Measurements from ENCODE around the gene MAML2. TPM values are rescaled to one million over a fixed set of nuclear protein-coding genes. Genes with fewer than 3 reads are reported as not detected.

The MAML2 gene
- total and polyA plus RNA-seq, 2 experiments from 2014 or later, result 2.0 to 7.1 TPM

GRCh38 chr11:96337541-96338431, 5.2 kb downstream of the MAML2 start:
- Mint-ChIP-seq H3K9me3 (no peaks in the 10 kb centered on the region), H3K27me3 (ENCODE audit: insufficient read depth, low read depth, poor library complexity) (peaks cover 6% of the 10 kb centered on the region), H3K4me3 (no peak overlapping the region), H3K27ac (no peak overlapping the region), H3K36me3 (ENCODE audit: low read depth) (no peaks in the 10 kb centered on the region), H3K4me1 (peaks cover 78% of the 10 kb centered on the region)
- H3K27me3 ChIP-seq (ENCODE audit: insufficient read depth), result peaks cover 8% of the 10 kb centered on the region; the same call in 1 of the 2 replicates
- no peak overlapping the region for H2AFZ ChIP-seq
- DNase-seq (ENCODE audit: low spot score), result no peak
- H3K4me3 ChIP-seq, result no peak overlapping the region
- H3F3A ChIP-seq (replicated peaks; ENCODE audit: low read depth), result 0 out of 2 replicates have a peak, but pooled peaks cover 5% of the 10 kb centered on the region
- no peaks in the 10 kb centered on the region for H4K20me1 ChIP-seq (replicated peaks; ENCODE audit: insufficient read depth)
- 0 out of 3 replicates have a peak, but pooled peaks have one; percentile 5 for ATAC-seq
- peaks cover 79% of the 10 kb centered on the region for H3K4me1 ChIP-seq (ENCODE audit: insufficient read depth)
- no peaks in the 10 kb centered on the region for H3K9me2 ChIP-seq (ENCODE audit: insufficient read depth)
- 0 out of 2 replicates have a peak overlapping the region, but pooled peaks have one; percentile 18 for H3K27ac ChIP-seq (ENCODE audit: low read depth)
- TF ChIP-seq ZNF114 (CRISPR knock-in tag; IDR thresholded peaks at IDR 0.05), result no peak
- no peak for TF ChIP-seq CREB1 (CRISPR knock-in tag; IDR thresholded peaks at IDR 0.05; ENCODE audit: low read depth)
- no peak for TF ChIP-seq EZH2phosphoT487 (IDR thresholded peaks at IDR 0.05; ENCODE audit: unreplicated experiment)
- TF ChIP-seq JUNB (IDR thresholded peaks at IDR 0.05; ENCODE audit: unreplicated experiment), result no peak
- no peak for TF ChIP-seq POLR2AphosphoS5 (IDR thresholded peaks at IDR 0.05; ENCODE audit: low read depth)
- TF ChIP-seq STAT1 (IDR thresholded peaks at IDR 0.05; ENCODE audit: unreplicated experiment), result no peak
- TF ChIP-seq ETS1 (IDR thresholded peaks at IDR 0.05), result no peak
- no peak for TF ChIP-seq ZNF462 (CRISPR knock-in tag; IDR thresholded peaks at IDR 0.05)
- no peak for TF ChIP-seq ZNF331 (CRISPR knock-in tag; IDR thresholded peaks at IDR 0.05; ENCODE audit: low read depth)
- TF ChIP-seq, protein P1, sequence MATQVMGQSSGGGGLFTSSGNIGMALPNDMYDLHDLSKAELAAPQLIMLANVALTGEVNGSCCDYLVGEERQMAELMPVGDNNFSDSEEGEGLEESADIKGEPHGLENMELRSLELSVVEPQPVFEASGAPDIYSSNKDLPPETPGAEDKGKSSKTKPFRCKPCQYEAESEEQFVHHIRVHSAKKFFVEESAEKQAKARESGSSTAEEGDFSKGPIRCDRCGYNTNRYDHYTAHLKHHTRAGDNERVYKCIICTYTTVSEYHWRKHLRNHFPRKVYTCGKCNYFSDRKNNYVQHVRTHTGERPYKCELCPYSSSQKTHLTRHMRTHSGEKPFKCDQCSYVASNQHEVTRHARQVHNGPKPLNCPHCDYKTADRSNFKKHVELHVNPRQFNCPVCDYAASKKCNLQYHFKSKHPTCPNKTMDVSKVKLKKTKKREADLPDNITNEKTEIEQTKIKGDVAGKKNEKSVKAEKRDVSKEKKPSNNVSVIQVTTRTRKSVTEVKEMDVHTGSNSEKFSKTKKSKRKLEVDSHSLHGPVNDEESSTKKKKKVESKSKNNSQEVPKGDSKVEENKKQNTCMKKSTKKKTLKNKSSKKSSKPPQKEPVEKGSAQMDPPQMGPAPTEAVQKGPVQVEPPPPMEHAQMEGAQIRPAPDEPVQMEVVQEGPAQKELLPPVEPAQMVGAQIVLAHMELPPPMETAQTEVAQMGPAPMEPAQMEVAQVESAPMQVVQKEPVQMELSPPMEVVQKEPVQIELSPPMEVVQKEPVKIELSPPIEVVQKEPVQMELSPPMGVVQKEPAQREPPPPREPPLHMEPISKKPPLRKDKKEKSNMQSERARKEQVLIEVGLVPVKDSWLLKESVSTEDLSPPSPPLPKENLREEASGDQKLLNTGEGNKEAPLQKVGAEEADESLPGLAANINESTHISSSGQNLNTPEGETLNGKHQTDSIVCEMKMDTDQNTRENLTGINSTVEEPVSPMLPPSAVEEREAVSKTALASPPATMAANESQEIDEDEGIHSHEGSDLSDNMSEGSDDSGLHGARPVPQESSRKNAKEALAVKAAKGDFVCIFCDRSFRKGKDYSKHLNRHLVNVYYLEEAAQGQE (IDR thresholded peaks at IDR 0.05; ENCODE audit: unreplicated experiment), result no peak
- no peak for TF ChIP-seq NANOG (IDR thresholded peaks at IDR 0.05; ENCODE audit: borderline replicate concordance)
- no peak for TF ChIP-seq EZH2 (IDR thresholded peaks at IDR 0.05; ENCODE audit: low read depth, unreplicated experiment)
- TF ChIP-seq CTCF (conservative IDR thresholded peaks at IDR 0.05; ENCODE audit: low read depth in 2 of 2), result no peak
- H3K79me2 ChIP-seq (replicated peaks; ENCODE audit: insufficient read depth), result peaks cover 54% of the 10 kb centered on the region
- H3K36me3 ChIP-seq (ENCODE audit: insufficient read depth), result no peaks in the 10 kb centered on the region
- H3K4me2 ChIP-seq, result peak overlapping the region; percentile 39

All from GM23338 (cell line).